Umbilical cord (tissue), 2 donors: Measurements from ENCODE around the gene ATF7IP2. TPM values are rescaled to one million over a fixed set of nuclear protein-coding genes. Genes with fewer than 3 reads are reported as not detected.

Source experiments
- DNase-seq: peaks from one replicate; pipeline ENCODE4 v3.0.0-alpha.2; 2015; ENCODE audit warnings: low spot score
- total RNA-seq: library from RNA; depleted of rRNA; stranded (reverse); fragments of >200 nt; gene quantifications from one replicate; pipeline ENCODE4 v1.2.3, GENCODE V29; 2014; ENCODE audit warnings: low replicate concordance; ENCODE audit not compliant: insufficient read depth

ATF7IP2 gene
- total RNA-seq, 1 donor from 2014 or later, result 3.1 TPM

DNA sequence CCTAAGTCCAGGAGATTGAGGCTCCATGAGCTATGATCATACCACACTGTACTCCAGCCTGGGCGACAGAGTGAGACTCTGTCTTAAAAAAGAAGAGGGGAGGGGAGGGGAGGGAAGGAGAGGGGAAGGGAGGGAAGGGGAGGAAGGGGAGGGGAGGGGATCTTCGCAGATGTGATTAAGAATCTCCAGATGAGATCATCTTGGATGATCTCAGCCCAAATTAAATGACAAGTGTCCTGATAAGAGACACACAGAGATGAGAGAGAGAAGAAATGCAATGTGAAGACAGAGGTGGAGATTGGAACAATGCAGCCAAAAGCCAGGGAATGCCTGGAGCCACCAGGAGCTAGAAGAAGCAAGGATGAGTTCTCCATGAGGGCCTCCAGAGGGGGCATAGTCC lies 124.4 kb downstream of the ATF7IP2 start:
- DNase-seq, result no peak

GRCh38 chr16:10511829-10512228 lies 126.0 kb downstream of the ATF7IP2 start:
- DNase-seq, result no peak

- peak; percentile 62 for DNase-seq
These were observed 128.7 kb downstream of the ATF7IP2 start for GRCh38 chr16:10514369-10515055.

GRCh38 chr16:10517868-10518267 lies 132.0 kb downstream of the ATF7IP2 start:
- DNase-seq, result no peak

- no peak for DNase-seq
These were observed 132.7 kb downstream of the ATF7IP2 start for GRCh38 chr16:10518479-10519041.

DNA sequence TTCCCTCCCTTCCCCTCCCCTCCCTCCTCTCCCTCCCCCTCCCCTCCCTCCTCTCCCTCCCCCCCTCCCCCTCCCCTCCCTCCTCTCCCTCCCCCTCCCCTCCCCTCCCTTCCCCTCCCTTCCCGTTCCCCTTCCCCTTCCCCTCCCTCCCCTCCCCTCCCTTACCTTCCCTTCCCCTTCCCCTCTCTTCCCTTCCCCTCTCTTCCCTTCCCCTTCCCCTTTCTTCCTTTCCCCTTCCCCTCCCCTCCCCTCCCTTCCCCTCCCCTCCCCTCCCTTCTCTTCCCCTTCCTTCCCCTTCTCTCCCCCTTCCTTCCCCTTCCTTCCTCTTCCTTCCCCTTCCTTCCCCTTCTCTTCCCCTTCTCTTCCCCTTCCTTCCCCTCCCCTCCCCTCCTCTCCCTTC lies 133.4 kb downstream of the ATF7IP2 start:
- no peak for DNase-seq

DNA sequence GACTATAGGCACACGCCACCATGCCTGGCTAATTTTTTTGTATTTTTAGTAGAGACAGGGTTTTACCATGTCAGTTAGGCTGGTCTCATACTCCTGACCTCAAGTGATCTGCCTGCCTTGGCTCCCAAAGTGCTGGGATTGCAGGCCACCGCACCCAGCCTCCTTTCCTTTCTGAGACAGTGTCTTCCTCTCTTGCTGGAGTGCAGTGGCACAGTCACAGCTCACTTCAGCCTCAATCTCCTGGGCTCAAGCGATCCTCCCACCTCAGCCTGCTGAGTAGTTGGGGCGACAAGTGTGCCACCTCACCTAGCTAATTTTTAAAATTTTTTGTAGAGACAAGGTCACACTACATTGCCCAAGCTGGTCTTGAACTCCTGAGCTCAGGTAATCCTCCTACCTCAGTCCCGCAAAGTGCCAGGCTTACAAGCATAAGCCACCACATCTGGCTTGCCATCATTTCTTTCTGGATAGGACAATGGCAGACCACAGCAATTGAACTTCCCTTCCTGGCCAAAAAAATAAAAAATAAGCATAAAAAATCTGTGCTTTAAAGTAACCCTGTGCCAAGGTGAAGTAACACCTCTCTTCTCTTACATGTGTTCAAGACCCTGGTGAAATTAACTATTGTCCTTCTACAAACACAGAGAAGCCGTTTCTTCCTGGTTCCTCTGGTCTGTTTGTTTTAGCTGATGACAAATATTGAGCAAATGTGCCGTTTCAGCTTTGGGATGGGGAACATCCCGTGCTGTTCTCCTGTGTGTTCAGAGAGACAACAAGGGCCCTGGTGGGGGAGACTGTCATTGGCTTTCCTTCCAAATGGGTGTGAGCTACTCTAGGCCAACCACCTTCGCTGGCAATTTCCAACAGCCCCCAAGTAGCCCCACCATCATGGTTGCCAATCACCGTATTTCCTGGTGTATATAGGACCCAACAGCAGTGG lies 134.3 kb downstream of the ATF7IP2 start:
- no peak for DNase-seq

DNA sequence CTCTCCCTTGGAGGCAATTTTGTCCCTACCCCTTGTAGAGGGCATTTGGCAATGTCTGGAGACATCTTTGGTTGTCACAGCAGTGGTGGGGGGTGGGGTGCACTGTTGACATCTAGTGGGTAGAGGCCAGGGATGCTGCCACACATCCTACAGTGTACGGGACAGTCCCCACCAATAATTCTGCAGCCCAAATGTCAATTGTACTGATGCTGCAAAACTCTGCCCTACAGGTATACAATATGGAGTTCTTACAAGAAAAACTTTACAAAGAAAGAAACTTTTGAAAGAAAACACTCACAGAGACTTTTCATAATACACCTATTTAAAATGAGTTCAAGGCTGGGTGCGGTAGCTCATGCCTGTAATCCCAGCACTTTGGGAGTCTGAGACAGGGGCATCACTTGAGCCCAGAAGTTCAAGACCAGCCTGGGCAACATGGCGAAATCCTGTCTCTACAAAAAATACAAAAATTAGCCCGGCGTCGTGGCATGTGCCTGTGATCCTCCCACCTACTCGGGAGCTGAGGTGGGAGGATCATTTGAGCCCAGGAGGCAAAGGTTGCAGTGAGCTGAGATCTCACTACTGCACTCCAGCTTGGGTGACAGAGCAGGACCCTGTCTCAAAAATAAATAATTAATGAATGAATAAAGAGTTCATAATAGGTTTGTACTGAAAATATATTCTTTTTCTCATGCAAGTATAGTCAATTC lies 135.2 kb downstream of the ATF7IP2 start:
- DNase-seq, result no peak

DNA sequence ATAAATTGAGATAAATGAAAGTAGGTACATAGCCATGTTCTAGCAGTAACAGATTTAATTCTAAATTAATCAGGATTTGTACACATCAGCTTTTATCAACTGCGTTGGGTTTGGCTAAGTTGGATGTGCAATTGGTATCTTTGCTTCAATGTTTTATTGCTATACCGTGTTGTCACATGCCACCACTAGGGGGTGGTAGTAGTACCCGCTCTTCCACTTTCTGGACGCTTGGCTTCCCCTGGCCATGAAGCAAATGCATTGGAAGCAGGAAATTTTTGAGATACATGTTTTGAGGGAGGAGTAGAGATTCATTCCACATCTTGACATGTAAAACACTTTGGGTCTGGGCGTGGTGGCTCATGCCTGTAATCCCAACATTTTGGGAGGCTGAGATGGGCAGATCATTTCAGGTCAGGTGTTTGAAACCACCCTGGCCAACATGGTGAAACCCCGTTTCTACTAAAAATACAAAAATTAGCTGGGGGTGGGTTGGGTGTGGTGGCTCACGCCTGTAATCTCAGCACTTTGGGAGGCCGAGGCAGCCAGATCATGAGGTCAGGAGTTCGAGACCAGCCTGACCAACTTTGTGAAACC lies 135.9 kb downstream of the ATF7IP2 start:
- peak; percentile 71 for DNase-seq

- no peak for DNase-seq
These were observed 137.1 kb downstream of the ATF7IP2 start for GRCh38 chr16:10522966-10523365.

DNA sequence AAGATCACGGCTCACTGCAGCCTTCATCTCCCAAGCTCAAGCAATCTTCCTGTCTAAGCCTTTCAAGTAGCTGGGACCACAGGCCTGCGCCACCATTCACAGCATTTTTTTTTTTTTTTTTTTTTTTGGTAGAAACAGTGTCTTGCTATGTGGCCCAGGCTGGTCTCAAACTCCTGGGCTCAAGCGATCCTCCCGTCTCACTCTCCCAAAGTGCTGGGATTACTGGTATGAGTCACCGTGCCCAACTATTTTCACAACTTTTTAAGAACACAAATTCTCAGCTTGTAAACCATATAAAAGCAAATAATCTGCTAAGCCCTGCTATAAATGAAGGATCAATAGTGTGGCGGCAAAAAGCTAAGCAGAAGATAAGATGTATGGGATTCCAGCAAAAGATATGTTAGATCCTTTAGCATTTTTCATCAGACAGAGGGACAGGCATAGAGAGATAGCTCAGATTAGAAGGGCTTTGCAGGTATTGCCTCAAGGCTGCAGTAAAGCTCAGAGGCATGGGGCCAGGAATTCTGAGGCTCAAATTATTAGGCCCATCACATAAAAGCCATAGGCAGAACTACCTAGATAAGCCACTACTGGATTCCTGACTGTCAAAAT lies 139.5 kb downstream of the ATF7IP2 start:
- DNase-seq, result peak; percentile 94

GRCh38 chr16:10526962-10527361 lies 141.1 kb downstream of the ATF7IP2 start:
- no peak for DNase-seq

DNA sequence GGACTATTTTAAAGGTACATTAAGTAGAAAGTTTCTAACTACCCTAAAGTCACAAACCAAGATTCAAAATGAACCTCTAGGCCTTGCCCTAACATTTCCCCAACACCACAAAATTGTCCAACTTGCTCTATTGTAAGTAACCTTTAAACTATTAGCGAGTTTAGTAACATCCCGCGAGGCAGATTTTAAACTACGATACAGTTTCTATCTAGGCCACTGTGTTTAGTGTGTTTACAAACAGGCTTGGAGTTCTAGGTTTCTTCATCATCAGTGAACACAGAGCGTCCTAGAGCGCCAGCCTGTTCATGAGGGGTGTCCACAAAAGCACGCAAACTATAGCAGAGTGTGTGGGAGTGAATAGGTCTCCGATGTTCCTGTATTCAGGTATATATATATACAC lies 142.8 kb downstream of the ATF7IP2 start:
- no peak for DNase-seq

DNA sequence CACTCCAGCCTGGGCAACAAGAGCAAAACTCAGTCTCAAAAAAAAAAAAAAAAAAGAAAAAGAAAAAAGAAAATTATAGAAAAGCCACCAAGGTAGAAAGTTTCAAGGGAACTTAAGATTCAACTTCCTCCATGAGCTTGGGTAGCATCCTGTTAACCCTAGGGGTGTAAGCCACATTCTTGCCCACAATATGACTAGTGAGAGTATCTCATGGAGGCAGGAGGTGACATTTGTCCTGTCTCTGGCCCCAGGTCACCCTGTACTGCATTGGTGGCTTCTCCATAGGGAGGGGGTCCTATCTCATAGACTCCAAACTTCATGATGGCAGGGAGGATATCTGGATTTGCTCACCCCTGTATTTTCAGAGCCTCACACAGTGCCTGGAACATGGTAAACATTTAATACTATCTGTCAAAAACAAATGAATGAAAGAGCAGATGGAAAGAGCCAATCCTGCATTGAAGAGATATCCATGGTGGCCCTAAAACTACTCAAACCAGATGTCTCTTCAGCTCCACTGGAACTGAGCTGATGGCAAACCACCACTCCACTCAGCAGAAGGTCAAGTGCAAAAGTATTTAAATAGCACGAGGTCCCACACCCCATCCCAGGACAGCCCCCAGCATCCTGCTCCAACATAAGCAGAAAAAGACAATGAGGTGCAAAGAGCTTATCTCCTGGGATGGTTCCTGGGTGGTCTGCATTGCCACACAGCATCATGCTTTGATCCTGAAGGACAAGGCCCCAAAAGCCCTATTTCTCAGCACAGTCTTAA lies 144.2 kb downstream of the ATF7IP2 start:
- DNase-seq, result no peak

DNA sequence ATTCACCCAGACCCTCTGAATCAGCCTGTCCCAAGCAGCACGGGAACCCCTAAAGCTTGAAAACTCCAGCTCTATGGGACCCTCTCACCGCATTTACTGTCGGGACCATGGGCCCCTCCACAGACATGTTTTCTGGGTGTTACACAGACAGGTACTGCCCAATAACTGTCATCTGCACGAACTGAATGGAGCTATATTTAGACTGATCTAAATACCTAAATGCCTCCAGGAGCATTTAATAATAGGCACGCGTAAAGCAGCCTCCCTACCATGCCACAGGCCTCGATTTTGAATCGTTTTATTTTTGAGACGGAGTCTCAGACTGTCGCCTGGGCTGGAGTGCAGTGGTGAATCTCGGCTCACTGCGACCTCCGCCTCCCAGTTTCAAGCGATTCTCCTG lies 144.8 kb downstream of the ATF7IP2 start:
- no peak for DNase-seq

- no peak for DNase-seq
These were observed 145.7 kb downstream of the ATF7IP2 start for GRCh38 chr16:10531582-10531981.
